ENCODE results near the gene SLC9A3. TPM values are rescaled to one million over a fixed set of nuclear protein-coding genes. Genes with fewer than 3 reads are reported as not detected.
A peak's percentile ranks its signal among the peaks of the same experiment; 100 is the strongest.

Gene SLC9A3
- total and polyA plus RNA-seq, 2 of the 13 experiments (the other 11 are each of a cell fraction or from before 2014, with no cell fraction given), result 1.5 to 1.8 TPM

DNA sequence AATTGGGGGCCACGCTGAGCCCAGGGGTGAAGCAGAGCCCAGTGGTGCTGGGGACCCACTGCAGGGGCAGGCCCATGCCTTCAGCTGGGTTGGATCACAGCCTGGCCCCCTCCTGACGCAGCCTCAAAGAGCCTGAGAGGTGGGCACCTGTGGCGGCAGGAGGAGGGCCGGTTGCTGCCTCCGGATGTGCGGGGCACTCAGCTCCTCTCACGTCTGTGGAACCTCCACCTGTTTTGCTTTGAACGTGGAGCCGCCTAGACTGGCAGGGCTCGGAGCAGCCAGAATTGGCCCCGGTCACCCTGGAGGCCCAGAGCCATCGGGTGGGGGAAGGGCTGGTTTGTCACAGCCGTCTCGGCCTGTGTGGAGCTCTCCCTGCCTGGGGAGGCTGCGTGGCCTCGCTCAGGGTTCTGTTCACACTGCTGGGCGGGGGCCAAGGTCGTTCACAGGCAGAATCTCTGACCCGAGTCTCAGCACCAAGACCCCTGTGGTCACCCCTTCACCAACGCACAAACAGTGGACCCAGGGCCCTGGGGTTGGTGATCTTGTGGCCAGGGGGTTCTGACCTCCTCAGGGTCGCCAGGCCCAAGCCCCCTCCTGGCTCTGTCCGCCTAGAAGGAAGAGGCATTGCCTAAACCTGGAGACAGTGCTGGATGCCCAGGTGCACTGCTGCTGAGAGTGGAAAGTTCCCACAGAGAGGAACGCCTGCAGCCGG is 9.2 kb upstream of the SLC9A3 start (continued):
- TF ChIP-seq, protein P1, sequence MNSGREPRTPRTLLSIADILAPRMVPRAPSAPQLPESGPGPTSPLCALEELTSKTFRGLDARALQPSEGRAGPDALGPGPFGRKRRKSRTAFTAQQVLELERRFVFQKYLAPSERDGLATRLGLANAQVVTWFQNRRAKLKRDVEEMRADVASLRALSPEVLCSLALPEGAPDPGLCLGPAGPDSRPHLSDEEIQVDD (CRISPR knock-in tag; IDR thresholded peaks at IDR 0.05; ENCODE audit: borderline replicate concordance), result no peak
- TF ChIP-seq YEATS4 (CRISPR knock-in tag; IDR thresholded peaks at IDR 0.05; ENCODE audit: borderline replicate concordance), result no peak
- TF ChIP-seq, protein P2, sequence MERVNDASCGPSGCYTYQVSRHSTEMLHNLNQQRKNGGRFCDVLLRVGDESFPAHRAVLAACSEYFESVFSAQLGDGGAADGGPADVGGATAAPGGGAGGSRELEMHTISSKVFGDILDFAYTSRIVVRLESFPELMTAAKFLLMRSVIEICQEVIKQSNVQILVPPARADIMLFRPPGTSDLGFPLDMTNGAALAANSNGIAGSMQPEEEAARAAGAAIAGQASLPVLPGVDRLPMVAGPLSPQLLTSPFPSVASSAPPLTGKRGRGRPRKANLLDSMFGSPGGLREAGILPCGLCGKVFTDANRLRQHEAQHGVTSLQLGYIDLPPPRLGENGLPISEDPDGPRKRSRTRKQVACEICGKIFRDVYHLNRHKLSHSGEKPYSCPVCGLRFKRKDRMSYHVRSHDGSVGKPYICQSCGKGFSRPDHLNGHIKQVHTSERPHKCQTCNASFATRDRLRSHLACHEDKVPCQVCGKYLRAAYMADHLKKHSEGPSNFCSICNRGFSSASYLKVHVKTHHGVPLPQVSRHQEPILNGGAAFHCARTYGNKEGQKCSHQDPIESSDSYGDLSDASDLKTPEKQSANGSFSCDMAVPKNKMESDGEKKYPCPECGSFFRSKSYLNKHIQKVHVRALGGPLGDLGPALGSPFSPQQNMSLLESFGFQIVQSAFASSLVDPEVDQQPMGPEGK (CRISPR knock-in tag; IDR thresholded peaks at IDR 0.05), result peak; percentile 56; the same call in 1 of the 2 replicates
- TF ChIP-seq ARNT2 (CRISPR knock-in tag; IDR thresholded peaks at IDR 0.05; ENCODE audit: low read depth), result 0 out of 2 replicates have a peak, but pooled peaks have one; percentile 29
- TF ChIP-seq REL (CRISPR knock-in tag; conservative IDR thresholded peaks at IDR 0.05), result no peak
- TF ChIP-seq ZZZ3 (CRISPR knock-in tag; IDR thresholded peaks at IDR 0.05; ENCODE audit: borderline replicate concordance), result no peak
- TF ChIP-seq, protein P3, sequence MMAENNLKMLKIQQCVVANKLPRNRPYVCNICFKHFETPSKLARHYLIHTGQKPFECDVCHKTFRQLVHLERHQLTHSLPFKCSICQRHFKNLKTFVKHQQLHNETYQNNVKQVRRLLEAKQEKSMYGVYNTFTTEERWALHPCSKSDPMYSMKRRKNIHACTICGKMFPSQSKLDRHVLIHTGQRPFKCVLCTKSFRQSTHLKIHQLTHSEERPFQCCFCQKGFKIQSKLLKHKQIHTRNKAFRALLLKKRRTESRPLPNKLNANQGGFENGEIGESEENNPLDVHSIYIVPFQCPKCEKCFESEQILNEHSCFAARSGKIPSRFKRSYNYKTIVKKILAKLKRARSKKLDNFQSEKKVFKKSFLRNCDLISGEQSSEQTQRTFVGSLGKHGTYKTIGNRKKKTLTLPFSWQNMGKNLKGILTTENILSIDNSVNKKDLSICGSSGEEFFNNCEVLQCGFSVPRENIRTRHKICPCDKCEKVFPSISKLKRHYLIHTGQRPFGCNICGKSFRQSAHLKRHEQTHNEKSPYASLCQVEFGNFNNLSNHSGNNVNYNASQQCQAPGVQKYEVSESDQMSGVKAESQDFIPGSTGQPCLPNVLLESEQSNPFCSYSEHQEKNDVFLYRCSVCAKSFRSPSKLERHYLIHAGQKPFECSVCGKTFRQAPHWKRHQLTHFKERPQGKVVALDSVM (CRISPR knock-in tag; IDR thresholded peaks at IDR 0.05), result peak; percentile 50; the same call in 1 of the 2 replicates
- TF ChIP-seq ZNF777 (CRISPR knock-in tag; IDR thresholded peaks at IDR 0.05), result peak; percentile 89
- TF ChIP-seq CBFB (CRISPR knock-in tag; IDR thresholded peaks at IDR 0.05), result no peak
- TF ChIP-seq ARID2 (CRISPR knock-in tag; IDR thresholded peaks at IDR 0.05; ENCODE audit: borderline replicate concordance), result no peak
- no peak for TF ChIP-seq PHB2 (IDR thresholded peaks at IDR 0.05; ENCODE audit: partially characterized antibody)
- TF ChIP-seq, protein P4, sequence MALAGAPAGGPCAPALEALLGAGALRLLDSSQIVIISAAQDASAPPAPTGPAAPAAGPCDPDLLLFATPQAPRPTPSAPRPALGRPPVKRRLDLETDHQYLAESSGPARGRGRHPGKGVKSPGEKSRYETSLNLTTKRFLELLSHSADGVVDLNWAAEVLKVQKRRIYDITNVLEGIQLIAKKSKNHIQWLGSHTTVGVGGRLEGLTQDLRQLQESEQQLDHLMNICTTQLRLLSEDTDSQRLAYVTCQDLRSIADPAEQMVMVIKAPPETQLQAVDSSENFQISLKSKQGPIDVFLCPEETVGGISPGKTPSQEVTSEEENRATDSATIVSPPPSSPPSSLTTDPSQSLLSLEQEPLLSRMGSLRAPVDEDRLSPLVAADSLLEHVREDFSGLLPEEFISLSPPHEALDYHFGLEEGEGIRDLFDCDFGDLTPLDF (CRISPR knock-in tag; IDR thresholded peaks at IDR 0.05), result no peak
- TF ChIP-seq, protein P5, sequence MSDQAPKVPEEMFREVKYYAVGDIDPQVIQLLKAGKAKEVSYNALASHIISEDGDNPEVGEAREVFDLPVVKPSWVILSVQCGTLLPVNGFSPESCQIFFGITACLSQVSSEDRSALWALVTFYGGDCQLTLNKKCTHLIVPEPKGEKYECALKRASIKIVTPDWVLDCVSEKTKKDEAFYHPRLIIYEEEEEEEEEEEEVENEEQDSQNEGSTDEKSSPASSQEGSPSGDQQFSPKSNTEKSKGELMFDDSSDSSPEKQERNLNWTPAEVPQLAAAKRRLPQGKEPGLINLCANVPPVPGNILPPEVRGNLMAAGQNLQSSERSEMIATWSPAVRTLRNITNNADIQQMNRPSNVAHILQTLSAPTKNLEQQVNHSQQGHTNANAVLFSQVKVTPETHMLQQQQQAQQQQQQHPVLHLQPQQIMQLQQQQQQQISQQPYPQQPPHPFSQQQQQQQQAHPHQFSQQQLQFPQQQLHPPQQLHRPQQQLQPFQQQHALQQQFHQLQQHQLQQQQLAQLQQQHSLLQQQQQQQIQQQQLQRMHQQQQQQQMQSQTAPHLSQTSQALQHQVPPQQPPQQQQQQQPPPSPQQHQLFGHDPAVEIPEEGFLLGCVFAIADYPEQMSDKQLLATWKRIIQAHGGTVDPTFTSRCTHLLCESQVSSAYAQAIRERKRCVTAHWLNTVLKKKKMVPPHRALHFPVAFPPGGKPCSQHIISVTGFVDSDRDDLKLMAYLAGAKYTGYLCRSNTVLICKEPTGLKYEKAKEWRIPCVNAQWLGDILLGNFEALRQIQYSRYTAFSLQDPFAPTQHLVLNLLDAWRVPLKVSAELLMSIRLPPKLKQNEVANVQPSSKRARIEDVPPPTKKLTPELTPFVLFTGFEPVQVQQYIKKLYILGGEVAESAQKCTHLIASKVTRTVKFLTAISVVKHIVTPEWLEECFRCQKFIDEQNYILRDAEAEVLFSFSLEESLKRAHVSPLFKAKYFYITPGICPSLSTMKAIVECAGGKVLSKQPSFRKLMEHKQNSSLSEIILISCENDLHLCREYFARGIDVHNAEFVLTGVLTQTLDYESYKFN (CRISPR knock-in tag; conservative IDR thresholded peaks at IDR 0.05), result 0 out of 2 replicates have a peak, but pooled peaks have one; percentile 6
- TF ChIP-seq ZNF549 (CRISPR knock-in tag; IDR thresholded peaks at IDR 0.05), result no peak
- 0 out of 2 replicates have a peak, but pooled peaks have one; percentile 19 for TF ChIP-seq SPEN (CRISPR knock-in tag; IDR thresholded peaks at IDR 0.05; ENCODE audit: low read depth)
- no peak for TF ChIP-seq KLF6 (CRISPR knock-in tag; IDR thresholded peaks at IDR 0.05)
- TF ChIP-seq, protein P6, sequence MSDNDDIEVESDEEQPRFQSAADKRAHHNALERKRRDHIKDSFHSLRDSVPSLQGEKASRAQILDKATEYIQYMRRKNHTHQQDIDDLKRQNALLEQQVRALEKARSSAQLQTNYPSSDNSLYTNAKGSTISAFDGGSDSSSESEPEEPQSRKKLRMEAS (IDR thresholded peaks at IDR 0.05), result peak; percentile 10; the same call in 1 of the 2 replicates
- TF ChIP-seq DPF2 (CRISPR knock-in tag; IDR thresholded peaks at IDR 0.05; ENCODE audit: borderline replicate concordance, low read depth), result no peak

Measured in HepG2 (cell line).